GM12878 (cell line): ENCODE measurements around the gene LYSMD1. TPM values are rescaled to one million over a fixed set of nuclear protein-coding genes. Genes with fewer than 3 reads are reported as not detected.
"Not testable (repeated sequence)": the region's sequence is repeated elsewhere in the genome, so short reads cannot be mapped to it uniquely, and the experiment has no call there.

Experiments
- ATAC-seq: fragments of 200-7000 bp; cut with Tn5 transposase; 3 replicates; pipeline ENCODE4 v1.9.1; 2020; ENCODE audit warnings: mild to moderate bottlenecking, moderate library complexity
- BruUV-seq: library from RNA; stranded (reverse); fragments of 400-500 nt; replicated peaks from 2 replicates; lab custom pipeline; 2021; lab: Mats Ljungman, UMichigan
- CTCF ChIA-PET: fragments of 300-600 bp; sonication (Branson Sonifier 250); formaldehyde crosslinking; extraction: SDS; loops from one replicate; lab custom pipeline; 2021; ENCODE audit warnings: inconsistent platforms; lab: Yijun Ruan, JAX
- POLR2A ChIA-PET: fragments of 350-600 bp; formaldehyde crosslinking; extraction: SDS; loops from one replicate; lab custom pipeline; 2021; ENCODE audit warnings: inconsistent platforms; lab: Charles Lee
- RAD21 ChIA-PET: fragments of 300-600 bp; sonication (Branson Sonifier 250); formaldehyde crosslinking; loops from one replicate; lab custom pipeline; 2023; ENCODE audit warnings: antibody characterized with exemption; ENCODE audit not compliant: unreplicated experiment; lab: Charles Lee
- SMC1A ChIA-PET: fragments of 300-600 bp; sonication (Branson Sonifier 250); formaldehyde crosslinking; loops from one replicate; lab custom pipeline; 2023; ENCODE audit not compliant: unreplicated experiment, uncharacterized antibody; lab: Charles Lee
- DNase-seq: peaks from one replicate; pipeline ENCODE4 v3.0.0-alpha.2; 2011; ENCODE audit warnings: low read depth, low spot score
- FAIRE-seq: peaks from 3 replicates; lab custom pipeline; 2011; peaks lifted over from hg19 to GRCh38; lab: Jason Lieb, UNC
- H2AFZ ChIP-seq: 2 replicates; pipeline ENCODE4 v1.6.0; 2011; ENCODE audit warnings: low read depth, low read length, control low read depth; ENCODE audit not compliant: control insufficient read depth
- H3K27ac ChIP-seq: 2 replicates; pipeline ENCODE4 v1.5.1; 2011; ENCODE audit warnings: control low read depth; ENCODE audit not compliant: control insufficient read depth, insufficient read depth
- H3K27me3 ChIP-seq, 2 experiments: replicated peaks in 1 of 2; 2 replicates each; pipeline versions ENCODE4 v1.6.0 to v1.6.1; 2011; ENCODE audit warnings: low read length in 1 of 2; ENCODE audit not compliant: control insufficient read depth in 2 of 2, insufficient read depth in 2 of 2
- H3K36me3 ChIP-seq, 2 experiments: 2 replicates each; pipeline ENCODE4 v1.5.1; 2011; ENCODE audit warnings: low read length in 1 of 2; ENCODE audit not compliant: control insufficient read depth in 2 of 2, insufficient read depth in 2 of 2
- H3K4me1 ChIP-seq: 2 replicates; pipeline ENCODE4 v1.6.1; 2011; ENCODE audit warnings: mild to moderate bottlenecking, low read length, moderate library complexity, mixed read lengths; ENCODE audit not compliant: control insufficient read depth, insufficient read depth
- H3K4me2 ChIP-seq: 2 replicates; pipeline ENCODE4 v1.6.0; 2011; ENCODE audit warnings: control low read depth; ENCODE audit not compliant: control insufficient read depth, insufficient read depth
- H3K4me3 ChIP-seq: fragments of 200-600 bp; sonication (generic); 2 replicates; pipeline ENCODE4 v1.5.1; 2016
- H3K79me2 ChIP-seq: 2 replicates; pipeline ENCODE4 v1.6.0; 2011; ENCODE audit warnings: low read length; ENCODE audit not compliant: control insufficient read depth, insufficient read depth
- H3K9ac ChIP-seq: 2 replicates; pipeline ENCODE4 v1.8.0; 2011; ENCODE audit warnings: low read length, control low read depth, mixed read lengths; ENCODE audit not compliant: control insufficient read depth, insufficient read depth
- H3K9me3 ChIP-seq: replicated peaks from 3 replicates; pipeline ENCODE4 v1.5.1; 2011; ENCODE audit warnings: mild to moderate bottlenecking, low read length; ENCODE audit not compliant: control insufficient read depth, insufficient read depth
- H4K20me1 ChIP-seq: 2 replicates; pipeline ENCODE4 v1.6.0; 2011; ENCODE audit not compliant: control insufficient read depth, insufficient read depth
- ESRRA ChIP-seq: IDR thresholded peaks from 2 replicates; pipeline ENCODE4 v1.6.1; 2012; ENCODE audit warnings: mild to moderate bottlenecking, low read length, improper control_type of control experiment
- WGBS: methylation state at CpG from one replicate; pipeline ENCODE4 v1.1.6; 2016; ENCODE audit warnings: low lambda C conversion rate; ENCODE audit not compliant: insufficient replicate concordance, insufficient coverage; ENCODE audit errors: missing lambda C conversion rate; 5-methylcytosine and 5-hydroxymethylcytosine counted together
- in situ Hi-C: fragments of 300-500 bp; cut with MboI; formaldehyde crosslinking; loops from 9 replicates; pipeline ENCODE4 v1.14.3; 2018; ENCODE audit warnings: mixed read lengths
- intact Hi-C: fragments of 100-400 bp; cut with micrococcal nuclease; formaldehyde crosslinking; loops from one replicate; pipeline ENCODE4 v1.14.2; 2022; ENCODE audit not compliant: unreplicated experiment
- polyA plus RNA-seq, 11 experiments: library from polyadenylated mRNA; depleted of rRNA in 4 of 11; unstranded in 6 of 11; stranded (reverse) in 5 of 11; fragments of >200 nt; fragmentation: Nextera tagmentation in 4 of 11; fragmentation: Illumina TruSeq in 1 of 11; extraction: Ambion mirVana in 4 of 11; extraction: Trizol in 1 of 11; gene quantifications; 1 replicate in 1 of 11; 2 replicates in 10 of 11; pipeline versions ENCODE4 v1.2.1 to v1.2.3, GENCODE V29; 2011 to 2016; ENCODE audit warnings: inconsistent platforms in 2 of 11, missing spikeins in 2 of 11, low read depth in 1 of 11
- total RNA-seq, 4 experiments: library from RNA; depleted of rRNA in 3 of 4; stranded (reverse); fragments of >200 nt in 3 of 4; fragmentation: Illumina TruSeq in 1 of 4; extraction: Trizol in 1 of 4; gene quantifications; 2 replicates each; pipeline versions ENCODE4 v1.2.1 to v1.2.3, GENCODE V29; 2013 to 2021

Gene LYSMD1
- total and polyA plus RNA-seq, 10 of the 15 experiments (the other 5 are each of a cell fraction or from before 2014, with no cell fraction given) = 0.80 to 10.4 (median 6.5) TPM

GRCh38 chr1:151194894-151195594, 29.3 kb upstream of the LYSMD1 start:
- ChIA-PET SMC1A (interaction anchor here (0.8 to 1.2 kb wide), 2 partner anchors 53 to 60 kb away, joined by 3 to 4 read pairs; partner anchors contain the start of gene PSMD4), CTCF (interaction anchor here (0.7 to 6.3 kb wide), 7 partner anchors 13 to 145 kb away, joined by 3 to 70 read pairs (median 4); partner anchors contain the start of genes PI4KB, PSMD4 and TNFAIP8L2), POLR2A (interaction anchor here (0.6 to 1.0 kb wide), 4 partner anchors 52 to 59 kb away, joined by 3 to 4 read pairs (median 4); no protein-coding TSS in a partner anchor), RAD21 (interaction anchor here (0.8 to 1.9 kb wide), 5 partner anchors 52 to 145 kb away, joined by 3 to 13 read pairs (median 4); partner anchors contain the start of gene PSMD4)
- intact Hi-C loops (loop anchor here (5.0 kb wide), 1 partner anchor 132 kb away; the partner anchor contains the start of gene PI4KB), in situ Hi-C loops (loop anchor here (5.0 kb wide), 1 partner anchor 147 kb away; no protein-coding TSS in a partner anchor)
- H3K4me1 ChIP-seq, H3K4me3 ChIP-seq, ATAC-seq, FAIRE-seq, H2AFZ ChIP-seq, H3K9me3 ChIP-seq, H3K27me3 ChIP-seq, H3K9ac ChIP-seq, H3K4me2 ChIP-seq, H3K36me3 ChIP-seq, DNase-seq, BruUV-seq, H4K20me1 ChIP-seq, H3K27ac ChIP-seq: not testable (repeated sequence)
- peaks cover 17% of the 10 kb centered on the region for H3K79me2 ChIP-seq
- 73% methylated on average over 17 of the region's 17 CpGs for WGBS

- no peaks in the 10 kb centered on the region for H3K9me3 ChIP-seq
- no peak overlapping the region for H3K4me3 ChIP-seq
- intact Hi-C loops (no loop called here), in situ Hi-C loops (loop anchor here (5.0 kb wide), 1 partner anchor 148 kb away; no protein-coding TSS in a partner anchor)
- ChIA-PET POLR2A (interaction anchor here (1.0 kb wide), 1 partner anchor 59 kb away, joined by 3 read pairs; no protein-coding TSS in a partner anchor), CTCF (interaction anchor here (1.0 to 6.3 kb wide), 3 partner anchors 12 to 94 kb away, joined by 5 to 70 read pairs (median 9); partner anchors contain the start of gene PSMD4), RAD21 (interaction anchor here (0.7 kb wide), 1 partner anchor 486 kb away, joined by 3 read pairs; no protein-coding TSS in a partner anchor), SMC1A (interaction anchor here (0.6 kb wide), 1 partner anchor 214 kb away, joined by 3 read pairs; no protein-coding TSS in a partner anchor)
- H3K36me3 ChIP-seq = no peaks in the 10 kb centered on the region
- no peak for TF ChIP-seq ESRRA
- H4K20me1 ChIP-seq = no peaks in the 10 kb centered on the region
- no peak overlapping the region for H3K4me2 ChIP-seq
- BruUV-seq = no TSS peak
- ATAC-seq (no peak), FAIRE-seq (no peak), DNase-seq (no peak)
- no peak overlapping the region for H2AFZ ChIP-seq
- no peak overlapping the region for H3K9ac ChIP-seq
- peaks cover 16% of the 10 kb centered on the region for H3K79me2 ChIP-seq
- H3K4me1 ChIP-seq = no peaks in the 10 kb centered on the region
- 42% methylated on average over 1 of the region's 1 CpG for WGBS
- no peak overlapping the region for H3K27ac ChIP-seq
- no peaks in the 10 kb centered on the region for H3K27me3 ChIP-seq
These were observed 28.2 kb upstream of the LYSMD1 start for GRCh38 chr1:151193856-151194255.
